HG03558 (cell line): ENCODE data around the gene NOD2.

Experiments
- ATAC-seq: cut with Tn5 transposase; IDR thresholded peaks from one replicate; pipeline ENCODE4 v1.9.1; 2021; ENCODE audit warnings: moderate number of reproducible peaks; ENCODE audit not compliant: unreplicated experiment; ENCODE audit errors: extremely low read depth

Gene NOD2

DNA sequence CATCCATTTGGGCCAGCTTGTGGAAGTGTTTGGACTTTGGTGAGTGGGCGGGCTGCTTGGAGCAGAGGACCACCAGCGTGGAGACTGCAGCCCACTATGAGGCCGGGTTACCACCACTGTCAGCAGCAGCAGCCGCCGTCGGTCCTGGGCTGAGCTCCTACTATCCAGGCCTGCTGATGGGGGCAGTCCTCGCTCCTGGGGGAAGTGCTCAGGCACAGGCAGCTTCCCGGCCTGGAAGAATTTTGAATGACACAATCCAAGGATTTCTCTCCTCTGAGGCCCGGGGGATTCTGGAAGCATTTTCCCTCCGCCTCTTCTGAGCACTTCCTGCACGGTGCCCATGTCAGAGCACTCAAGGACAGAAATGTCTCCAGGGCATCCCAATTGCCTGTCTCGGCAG lies 5.3 kb upstream of the NOD2 start:
- no peak for ATAC-seq

DNA sequence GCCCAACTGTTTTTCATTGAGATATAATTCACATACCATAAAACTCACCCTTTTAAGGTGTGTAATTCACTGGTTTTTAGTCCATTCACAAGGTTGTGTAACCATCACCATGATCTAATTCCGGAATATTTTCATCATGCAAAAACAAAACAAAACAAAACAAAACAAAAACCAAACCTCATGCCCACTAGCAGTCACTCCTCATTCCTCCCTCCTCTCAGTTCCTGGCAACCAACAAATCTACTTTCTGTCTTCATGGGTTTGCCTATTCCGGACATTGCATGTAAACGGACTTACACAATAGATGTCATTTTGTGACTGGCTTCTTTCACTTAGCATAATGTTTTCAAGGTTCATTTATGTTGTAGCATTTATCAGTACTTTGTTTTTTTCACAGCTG lies 4.5 kb upstream of the NOD2 start:
- ATAC-seq = no peak

DNA sequence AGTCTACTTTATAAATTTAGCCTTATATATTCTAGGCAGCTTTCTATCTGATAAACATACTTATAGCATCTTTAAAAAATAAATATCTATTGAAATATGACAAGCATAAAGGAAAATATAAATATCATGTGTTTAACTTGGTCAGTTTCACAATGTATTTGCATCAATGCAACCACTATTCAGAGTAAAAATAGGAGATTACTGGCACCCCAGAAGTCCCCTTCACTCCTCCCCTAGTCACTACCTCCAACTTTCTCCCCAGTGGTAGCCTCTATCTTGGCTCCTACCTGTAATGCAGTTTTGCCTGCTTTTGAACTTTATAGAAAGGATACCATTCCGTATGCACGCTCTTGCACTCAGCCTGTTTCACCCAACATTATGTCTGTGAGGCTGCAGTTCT lies 3.2 kb upstream of the NOD2 start:
- no peak for ATAC-seq

DNA sequence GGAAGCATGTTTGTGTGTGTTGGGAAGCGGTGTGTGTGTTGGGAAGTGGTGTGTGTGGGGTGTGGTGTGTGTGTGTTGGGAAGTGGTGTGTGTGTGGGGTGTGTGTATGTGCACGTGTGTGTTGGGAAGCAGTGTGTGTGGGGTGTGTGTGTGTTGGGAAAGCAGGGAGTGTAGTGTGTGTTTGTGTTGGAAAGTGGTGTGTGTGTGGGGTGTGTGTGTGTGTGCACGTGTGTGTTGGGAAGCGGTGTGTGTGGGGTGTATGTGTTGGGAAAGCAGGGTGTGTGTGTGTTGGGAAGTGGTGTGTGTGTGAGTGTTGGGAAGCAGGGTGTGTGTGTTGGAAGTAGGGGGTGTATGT lies 785 bp upstream of the NOD2 start:
- ATAC-seq = no peak

DNA sequence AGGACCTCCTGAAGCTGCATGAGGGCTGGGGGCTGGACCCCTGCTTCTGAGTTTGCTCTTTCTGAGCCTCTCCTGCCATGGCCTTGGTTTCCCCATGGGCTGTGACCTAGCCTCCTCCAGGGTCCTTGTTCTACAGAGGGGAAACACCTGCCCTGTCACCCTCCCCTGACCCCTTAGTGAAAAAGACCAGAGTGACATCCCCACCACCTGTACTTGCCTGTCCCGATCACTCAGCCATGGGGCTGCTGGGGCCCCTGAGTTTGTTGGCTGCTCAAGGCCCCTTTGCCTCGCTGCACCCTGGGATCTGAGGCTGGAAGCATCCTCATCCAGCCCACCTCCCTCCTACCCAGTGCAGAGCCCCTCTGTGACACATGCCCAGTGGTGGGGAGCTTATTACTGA lies 800 bp downstream of the NOD2 start:
- ATAC-seq = no peak

DNA sequence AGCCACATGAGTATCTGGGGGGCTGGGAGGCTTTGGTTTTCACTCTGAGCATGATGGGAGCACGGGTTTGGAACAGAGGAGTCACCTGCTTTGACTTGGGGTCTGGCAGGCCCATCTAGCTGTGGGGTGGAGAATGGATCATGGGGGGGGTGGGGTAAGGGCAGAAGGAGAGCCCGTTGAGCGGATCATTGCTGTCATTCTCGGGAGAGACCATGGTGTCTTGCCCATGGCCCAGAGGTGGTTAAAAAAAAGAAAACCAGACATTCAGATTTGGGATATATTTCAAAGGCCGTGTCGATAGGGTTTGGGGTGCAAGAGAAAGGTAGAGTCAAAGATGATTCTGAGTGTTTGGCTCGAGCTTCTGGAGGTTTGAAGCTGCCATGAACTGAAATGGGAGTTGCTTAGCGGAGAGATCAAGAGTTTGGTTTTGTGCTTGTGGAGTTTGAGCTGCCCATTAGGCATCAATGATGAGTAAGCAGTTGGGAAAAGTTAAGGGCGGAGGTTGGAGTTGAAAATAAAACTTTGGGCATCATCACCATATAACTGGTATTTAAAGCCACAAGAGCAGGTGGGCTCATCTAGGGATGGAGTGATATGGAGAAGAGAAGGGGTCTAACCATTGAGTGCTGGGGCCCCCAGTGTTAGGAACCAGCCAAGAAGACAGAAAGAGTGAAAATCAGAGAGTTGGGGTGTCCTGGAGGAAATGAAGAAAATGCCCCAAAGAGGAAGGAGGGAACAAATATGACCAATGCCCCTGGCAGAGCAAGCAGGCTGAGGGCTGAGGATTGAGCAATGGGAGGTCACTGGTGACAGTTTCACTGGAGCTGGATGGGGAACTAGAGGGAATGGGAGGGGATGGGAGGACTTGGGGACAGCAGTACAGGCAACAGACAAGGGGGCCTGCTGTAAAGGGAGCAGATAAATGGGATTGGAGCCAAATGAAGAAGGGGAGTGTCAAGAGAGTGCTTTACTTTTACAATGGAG lies 1.9 kb downstream of the NOD2 start:
- no peak for ATAC-seq

DNA sequence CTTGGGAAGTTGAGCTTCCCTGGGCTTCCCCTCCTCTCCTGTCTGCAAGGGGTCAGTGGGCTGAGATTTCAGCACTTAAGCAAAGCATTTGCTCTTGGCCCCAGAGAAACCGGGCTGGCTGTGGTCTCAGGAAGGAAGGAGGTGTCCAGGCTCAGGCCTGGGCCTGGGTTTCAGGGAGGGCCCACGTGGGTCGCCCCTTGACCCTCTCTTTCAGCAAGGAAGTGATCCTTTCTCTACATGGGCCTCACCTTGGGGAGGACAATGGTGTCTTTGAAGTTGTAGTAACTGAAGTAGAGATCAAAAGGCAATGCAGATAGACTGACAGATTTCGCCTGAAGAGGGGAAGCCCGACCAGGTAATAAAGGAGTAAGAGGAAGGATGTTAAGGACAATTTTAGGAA lies 2.7 kb downstream of the NOD2 start:
- ATAC-seq = no peak

DNA sequence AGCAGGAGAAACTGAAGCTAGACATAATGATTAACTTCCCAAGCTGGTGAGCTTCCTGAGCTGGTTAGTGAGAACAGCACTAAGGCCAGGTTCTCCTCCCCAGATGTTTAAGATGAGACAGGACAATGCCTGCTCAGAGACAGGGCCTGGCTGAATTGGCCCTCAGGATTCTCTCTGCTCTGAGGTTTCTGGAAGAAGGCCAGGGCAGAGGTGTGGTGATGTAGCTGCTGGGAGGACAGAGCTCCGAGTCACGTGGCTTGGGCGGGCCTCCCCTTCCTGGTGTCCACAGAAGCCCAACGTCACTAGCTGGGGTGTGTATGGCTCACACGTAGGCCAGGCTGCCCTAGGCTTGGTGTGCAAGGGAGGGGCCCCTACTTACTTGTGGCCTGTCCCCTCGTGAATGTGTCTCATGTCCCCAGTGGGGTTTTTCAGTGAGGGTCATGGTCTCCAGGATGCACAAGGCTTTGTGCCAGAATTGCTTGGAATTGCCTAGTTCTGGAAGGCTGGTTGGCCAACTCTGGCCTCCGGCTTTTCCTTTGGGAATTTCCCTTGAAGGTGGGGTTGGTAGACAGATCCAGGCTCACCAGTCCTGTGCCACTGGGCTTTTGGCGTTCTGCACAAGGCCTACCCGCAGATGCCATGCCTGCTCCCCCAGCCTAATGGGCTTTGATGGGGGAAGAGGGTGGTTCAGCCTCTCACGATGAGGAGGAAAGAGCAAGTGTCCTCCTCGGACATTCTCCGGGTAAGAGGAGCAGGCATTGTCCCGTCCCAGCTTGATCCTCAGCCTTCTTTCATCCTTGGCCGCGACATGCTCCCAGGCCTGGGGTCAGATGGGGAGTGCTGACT lies 3.4 kb downstream of the NOD2 start:
- peak; percentile 41 for ATAC-seq

DNA sequence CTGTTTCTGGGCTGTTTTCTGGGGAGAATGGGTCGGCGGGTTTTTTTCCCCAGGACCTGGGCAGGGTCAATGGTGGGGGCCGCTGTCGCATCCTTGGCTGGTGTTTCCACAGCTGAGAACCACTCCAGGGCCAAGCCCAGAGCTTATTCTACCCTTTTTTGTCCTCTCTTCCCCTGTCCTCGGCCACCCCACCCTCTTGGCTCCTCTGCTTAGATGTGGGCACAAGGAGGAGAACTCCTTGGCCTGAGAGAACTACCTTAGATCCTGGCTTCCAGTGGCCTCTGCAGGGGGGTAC lies 4.0 kb downstream of the NOD2 start:
- no peak for ATAC-seq

DNA sequence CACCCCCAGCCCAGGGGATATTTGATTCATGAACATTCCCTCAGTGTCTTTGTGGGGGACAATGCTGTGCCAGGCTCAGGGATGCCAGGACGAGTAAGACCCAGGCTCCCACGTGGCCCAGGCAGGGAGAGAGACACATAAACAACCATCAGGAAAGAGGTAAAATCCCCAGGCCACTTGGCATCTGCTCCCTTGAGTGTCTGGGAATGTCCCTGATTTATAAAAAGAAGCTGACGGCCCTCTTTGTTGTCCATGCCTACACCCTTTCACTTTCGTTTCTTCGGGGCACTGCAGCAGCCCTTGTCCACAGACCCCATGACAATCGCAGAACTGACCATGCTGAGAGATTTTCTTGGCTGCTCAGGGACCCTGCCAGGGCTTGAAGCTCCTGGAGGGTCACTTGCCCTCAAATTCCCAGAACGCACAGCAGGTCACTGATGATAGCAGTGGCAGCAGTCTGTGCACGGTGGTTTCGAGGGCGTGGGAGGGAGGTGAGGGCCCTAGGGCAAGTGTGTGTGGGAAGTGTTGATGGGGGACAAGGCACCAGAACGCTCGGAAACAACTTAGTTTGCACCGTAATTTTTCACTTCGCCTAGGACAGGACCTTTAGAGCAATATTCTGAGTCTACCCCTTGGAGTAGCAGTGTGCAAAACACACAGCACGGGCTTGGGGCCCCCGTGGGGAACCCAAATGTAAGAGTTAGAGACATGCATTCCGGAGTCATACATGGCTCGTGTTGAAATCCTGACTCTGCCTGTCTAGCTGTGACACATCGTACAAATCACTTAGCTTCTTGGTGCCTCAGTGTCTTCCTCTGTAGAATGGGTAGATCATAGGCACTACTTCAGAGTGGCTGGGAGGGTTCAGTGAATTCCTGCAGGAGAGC lies 4.7 kb downstream of the NOD2 start:
- ATAC-seq = no peak

DNA sequence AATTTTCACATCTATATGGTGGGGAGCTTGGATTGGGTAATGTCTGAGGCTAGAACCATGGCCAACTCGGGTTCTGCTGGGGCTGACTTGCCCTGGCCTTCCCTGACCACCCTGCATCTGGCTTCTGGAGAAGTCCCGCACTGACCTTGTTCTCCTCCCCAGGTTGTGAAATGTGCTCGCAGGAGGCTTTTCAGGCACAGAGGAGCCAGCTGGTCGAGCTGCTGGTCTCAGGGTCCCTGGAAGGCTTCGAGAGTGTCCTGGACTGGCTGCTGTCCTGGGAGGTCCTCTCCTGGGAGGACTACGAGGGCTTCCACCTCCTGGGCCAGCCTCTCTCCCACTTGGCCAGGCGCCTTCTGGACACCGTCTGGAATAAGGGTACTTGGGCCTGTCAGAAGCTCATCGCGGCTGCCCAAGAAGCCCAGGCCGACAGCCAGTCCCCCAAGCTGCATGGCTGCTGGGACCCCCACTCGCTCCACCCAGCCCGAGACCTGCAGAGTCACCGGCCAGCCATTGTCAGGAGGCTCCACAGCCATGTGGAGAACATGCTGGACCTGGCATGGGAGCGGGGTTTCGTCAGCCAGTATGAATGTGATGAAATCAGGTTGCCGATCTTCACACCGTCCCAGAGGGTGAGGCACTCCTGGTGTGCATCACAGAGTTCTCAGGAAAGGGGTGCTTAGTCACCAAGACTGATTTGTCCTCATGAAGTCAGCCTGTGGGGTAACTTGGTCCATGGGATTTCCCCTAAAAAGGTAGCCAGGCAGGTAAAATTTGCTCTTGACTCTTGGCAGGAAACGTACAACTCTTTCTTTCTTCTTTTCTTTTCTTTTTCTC lies 6.1 kb downstream of the NOD2 start:
- no peak for ATAC-seq

DNA sequence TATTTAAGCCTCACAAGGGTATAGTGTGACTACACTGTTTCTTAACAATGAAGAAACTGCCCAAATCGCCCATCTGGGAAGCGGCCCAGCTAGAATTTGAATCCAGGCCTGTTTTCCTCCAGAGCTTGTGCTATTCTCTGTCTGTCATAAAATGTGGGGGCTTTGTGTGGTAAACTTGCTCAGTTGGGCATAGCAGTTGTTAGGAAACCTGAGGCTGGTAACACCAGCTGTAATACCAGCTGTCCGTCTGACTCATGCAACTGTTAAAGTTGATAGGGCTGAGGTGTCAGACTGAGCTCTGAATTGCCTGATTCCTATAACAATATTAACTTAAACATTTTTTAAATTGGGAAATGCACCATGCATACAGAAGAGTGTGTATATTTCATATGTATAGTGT lies 9.3 kb downstream of the NOD2 start:
- no peak for ATAC-seq

DNA sequence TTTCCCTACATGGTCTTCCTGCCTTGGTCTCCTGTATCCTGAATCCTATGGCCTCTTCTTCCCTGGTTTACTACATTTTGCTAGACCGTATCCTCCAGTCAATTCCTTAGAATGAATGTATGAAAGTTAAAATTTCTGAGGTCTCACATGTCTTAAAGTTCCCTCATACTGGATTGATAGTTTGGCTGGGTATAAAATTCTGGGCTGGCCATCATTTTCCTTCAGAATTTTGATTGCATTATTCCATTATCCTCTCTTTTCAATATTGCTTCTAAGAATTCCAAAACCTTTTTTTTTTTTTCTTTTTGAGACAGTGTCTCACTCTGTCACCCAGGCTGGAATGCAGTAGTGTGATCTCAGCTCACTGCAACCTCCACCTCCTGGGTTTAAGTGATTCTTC lies 10.8 kb downstream of the NOD2 start:
- no peak for ATAC-seq

DNA sequence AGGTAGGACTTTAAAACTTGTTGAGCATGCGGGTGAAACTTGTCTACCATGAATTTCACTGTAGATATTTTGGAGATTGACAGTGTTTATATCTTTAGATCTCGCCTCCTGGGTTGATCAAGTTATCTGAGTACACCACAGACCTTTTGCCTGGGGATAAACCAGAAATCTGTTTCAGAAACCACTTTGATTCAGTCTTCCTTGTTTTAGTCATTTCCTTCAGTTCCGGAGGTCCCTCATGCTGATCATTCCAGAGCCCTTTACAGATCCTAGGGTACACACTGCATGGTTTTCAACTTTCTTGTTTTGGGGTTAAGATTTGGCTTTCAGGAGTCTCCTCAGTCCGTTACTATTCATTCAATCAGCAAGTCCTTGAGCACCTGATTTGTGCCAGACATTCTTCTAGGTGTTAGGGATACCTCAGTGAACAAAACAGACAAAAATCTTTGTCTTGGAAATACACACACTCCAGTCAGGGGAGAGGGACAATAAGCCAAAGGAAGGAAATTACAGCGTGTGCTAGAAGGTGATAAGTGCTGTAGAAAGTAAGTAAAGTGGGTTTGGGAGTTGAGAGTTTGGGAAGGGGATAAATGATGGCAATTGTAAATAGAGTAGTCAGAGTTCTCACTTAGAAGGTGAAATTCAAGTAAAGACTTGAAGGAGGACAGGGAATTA lies 12.2 kb downstream of the NOD2 start:
- no peak for ATAC-seq

DNA sequence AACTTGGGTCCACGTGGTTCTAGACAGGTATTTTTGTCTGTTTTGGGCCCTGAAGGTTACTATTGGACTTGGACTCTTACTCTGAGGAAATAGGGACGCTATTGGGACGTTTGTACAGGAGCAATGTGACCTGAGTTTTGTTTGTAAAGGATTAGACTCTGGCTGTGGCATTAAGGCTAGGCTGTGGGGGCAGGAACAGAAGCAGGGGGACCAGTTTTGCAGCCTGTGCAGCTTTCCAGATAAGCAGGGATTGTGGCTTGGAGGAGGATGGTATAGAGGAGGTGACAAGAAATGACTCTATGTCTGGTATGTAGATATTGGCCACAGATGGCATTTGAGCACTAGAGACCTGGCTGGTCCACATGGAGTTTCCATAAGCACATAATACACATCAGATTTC lies 12.8 kb downstream of the NOD2 start:
- no peak for ATAC-seq

DNA sequence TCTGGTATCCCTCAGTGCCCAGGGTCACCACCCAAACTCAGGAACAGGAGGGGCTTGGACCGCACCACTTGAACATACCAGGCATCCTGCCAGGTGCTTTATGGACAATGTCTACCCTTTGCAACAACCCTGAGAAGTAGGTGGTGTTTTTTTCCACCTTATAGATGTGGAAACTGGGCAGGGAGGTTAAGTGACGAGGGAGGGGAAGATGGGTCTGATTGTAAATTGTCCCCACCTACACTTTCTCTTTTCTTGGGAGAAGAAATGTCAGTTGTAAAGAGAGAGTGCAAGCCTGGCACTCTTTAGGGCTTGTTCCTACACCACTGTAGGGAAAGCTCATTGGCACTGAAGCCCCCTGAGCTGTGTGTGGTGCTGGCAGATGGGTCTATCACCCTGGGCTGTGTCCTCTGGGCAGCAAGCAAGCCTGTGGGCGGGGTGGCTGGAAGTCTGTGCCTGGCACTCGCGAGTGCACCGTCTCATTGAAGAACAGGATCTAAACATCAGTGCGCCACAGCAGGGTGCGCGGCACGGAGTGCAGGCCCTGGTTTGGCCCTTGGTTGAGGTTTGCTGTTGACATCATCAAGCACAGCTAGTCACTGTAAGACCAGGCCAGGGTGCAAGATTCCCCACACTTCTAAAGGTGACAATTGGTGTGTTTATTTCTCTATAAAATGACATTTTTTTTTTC lies 15.1 kb downstream of the NOD2 start:
- ATAC-seq = no peak

DNA sequence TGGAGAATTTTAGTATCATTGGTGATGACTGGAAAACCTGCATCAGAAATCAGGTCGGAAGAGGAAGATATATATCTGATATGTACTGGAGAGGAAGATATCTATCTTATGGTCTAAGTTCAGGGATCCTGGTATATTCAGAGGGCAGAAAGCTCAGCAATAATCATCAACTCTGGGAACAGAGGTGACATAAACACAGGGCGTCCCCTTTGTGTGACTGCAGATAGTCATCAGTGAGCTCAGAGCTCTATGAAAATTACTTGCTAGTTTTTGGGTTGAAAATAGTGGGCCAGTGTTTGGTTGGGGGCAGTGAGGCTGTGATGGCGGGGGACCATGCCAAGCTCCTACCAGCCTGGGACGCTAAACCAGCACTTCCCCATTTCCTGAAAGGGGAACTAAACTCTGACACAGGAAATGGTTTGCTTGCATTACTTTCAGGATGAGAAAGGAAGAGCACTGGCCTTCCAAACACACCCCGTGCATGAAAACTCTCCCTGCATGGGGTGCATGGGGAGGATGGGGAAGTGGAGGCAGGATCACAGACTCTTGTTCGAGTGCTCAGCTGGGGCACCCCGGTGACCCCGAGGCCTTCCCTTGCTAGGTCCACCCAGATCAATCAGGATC lies 15.8 kb downstream of the NOD2 start:
- no peak for ATAC-seq

DNA sequence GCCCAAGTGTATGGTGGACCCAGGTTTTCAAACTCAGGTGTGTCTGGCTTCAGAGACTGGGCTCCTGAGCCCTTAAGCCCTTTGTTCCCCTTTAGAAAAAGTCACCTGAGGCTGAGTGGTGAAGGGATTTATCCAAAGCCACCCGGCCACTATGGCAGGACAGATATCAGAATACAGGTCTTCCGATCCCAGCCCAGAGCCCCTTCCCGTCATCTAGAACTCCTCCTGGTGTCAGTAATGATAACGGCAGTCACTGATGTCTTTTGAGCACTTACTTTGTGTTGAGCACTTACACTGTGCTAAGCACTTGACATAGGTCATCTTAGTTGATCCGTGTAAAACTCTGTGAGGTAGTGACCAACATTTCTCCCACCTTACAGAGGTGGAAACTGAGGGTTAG lies 16.6 kb downstream of the NOD2 start:
- no peak for ATAC-seq
